ENCODE results near the gene NXPH2.

Gene NXPH2
- total RNA-seq = 0 to 0.42 (median 0) reads per million in 9 experiments

DNA sequence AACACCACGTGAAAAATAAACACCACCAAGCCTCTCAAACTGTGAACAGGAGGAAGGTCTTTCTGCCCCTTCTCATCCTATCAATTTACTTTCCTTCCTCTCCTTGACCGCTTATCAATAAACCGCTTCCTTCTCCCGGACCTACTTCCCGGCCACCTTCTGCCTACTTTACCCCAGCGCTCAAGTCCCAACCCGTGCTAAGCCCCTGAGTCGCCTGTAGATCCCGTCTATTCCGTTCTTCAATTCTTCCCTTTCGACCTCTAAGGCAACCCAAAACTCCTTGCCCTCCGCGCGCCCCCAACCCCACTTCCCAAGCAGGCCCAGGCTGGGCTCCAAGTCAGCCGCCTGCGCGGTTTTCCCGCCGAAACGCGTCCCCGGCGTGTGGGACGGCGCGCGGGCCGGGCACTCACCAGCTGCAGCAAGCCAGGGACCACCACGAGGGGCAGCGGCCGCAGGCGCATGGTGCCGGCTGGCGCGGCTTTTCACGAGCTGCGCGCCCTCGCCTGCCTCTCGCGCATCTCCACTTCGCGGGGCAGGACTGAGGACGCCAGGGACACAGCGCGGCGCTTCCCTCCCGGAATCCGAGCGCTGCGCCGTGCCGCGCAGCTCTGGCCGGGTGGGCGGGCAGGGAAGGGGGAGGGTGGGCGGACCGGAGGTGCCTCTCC is at the start of gene NXPH2:
Gene NXPH2 (minus strand): TSS at position 610 of the 665 bp plus-strand sequence. CDS start 149 bp downstream, at position 461.
- H3K4me3 Mint-ChIP-seq = no peak within 1 kb of the TSS

DNA sequence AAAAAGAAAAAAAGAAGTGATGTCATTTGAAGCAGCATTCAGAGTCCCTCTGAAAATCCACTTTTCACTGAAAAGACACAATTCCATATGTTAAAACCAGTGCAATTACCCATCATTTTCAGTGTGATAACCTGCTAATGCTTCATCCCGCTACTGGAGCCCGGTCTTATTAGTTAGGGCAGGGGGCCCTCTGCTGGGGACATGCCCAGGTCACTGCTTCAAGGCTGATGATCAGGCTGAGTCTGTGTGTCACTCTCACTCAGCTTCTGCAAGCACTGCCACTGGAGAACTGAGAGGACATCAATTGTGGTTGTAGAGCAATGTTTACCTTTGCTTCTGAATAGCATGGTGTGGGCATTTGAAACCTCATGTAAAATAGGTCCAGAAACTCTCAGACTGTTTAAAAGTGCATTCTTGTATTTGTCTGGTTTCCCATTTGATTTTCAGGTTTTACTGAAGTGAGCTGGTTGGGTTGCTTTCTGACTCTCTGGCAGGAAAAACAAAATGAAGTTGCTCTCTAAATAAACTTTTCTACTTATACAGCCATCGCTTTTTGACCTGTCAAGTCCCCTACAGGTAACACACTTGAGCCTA is 49.2 kb upstream of the NXPH2 start:
- ATAC-seq (replicated peaks) (no peak), DNase-seq (peak in 2 of 3 experiments; percentile 1 to 12)

More for the DNA sequence above, at the start of gene NXPH2:
- no peak for DNase-seq
- no peak for ATAC-seq (replicated peaks)
- H3K4me1 Mint-ChIP-seq (ENCODE audit: low read depth in 2 of 2) = peaks cover 0 to 2% of the 10 kb centered on the region in 2 donors
- no peak within 1 kb of the TSS for H3K27ac Mint-ChIP-seq
- H3K9me3 Mint-ChIP-seq = no peaks in the 10 kb centered on the region
- H3K36me3 Mint-ChIP-seq (ENCODE audit: insufficient read depth) = no peaks in the 10 kb centered on the region
- H3K27me3 Mint-ChIP-seq = peaks cover 34 to 56% of the 10 kb centered on the region in 2 donors

DNA sequence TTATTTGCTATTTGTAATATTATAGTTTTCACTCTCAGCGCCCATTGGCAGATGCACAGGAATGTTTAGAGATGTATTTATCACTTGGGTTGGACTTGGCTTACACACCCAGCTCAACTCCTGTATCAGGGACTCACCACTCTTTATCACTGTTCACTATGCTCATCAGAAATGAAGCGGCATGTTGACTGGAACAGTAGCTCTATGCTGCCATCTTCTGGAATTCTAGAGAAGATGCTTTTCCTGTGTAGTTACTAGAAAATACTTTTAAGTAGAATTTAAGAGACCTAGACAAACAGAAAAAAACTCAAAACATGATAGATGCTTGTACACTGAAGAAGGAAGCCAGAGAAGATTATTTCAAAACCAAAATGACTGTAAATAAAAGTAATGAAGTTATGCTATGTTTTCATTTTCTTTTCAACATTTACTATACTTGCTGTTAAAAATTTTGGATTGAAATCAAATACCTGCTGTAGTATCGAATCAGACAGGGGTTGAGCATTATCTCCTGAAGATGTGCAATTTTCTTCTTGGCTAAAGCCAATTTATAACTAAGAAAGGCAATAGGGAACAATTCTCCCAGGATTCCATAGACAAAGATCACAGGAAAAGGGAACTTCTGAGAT is 47.4 kb upstream of the NXPH2 start:
- Mint-ChIP-seq H3K9me3 (no peaks in the 10 kb centered on the region), H3K4me3 (no peak overlapping the region), H3K4me1 (ENCODE audit: low read depth in 2 of 2) (no peaks in the 10 kb centered on the region), H3K27ac (no peak overlapping the region), H3K27me3 (no peaks in the 10 kb centered on the region), H3K36me3 (ENCODE audit: insufficient read depth) (no peaks in the 10 kb centered on the region)
- ATAC-seq (replicated peaks) (peak; percentile 43), DNase-seq (peak; percentile 5 to 15 (median 12))

More for the DNA sequence above, 49.2 kb upstream of the NXPH2 start:
- Mint-ChIP-seq H3K36me3 (ENCODE audit: insufficient read depth) (no peaks in the 10 kb centered on the region), H3K4me3 (no peak overlapping the region), H3K4me1 (ENCODE audit: low read depth in 2 of 2) (no peaks in the 10 kb centered on the region), H3K27ac (no peak overlapping the region), H3K9me3 (no peaks in the 10 kb centered on the region), H3K27me3 (no peaks in the 10 kb centered on the region)

DNA sequence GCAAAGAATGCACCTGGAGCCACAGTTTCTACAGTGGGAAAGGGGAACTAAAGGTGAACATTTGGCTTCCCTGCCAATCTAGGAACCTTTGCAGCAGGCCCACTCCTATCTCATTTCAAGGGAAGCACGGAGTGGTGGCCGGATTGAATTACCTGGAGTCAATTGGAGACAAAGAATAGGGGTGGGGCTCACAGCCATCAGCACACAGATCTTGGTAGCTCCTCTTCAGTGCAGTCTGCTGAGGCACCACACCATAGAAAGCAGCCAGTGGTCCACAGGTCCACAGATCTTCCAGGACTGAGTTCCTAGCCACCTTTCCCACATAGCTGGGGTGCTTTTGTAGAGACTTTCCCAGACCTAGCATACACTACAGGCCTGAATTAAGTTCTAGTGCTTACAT is 43.5 kb upstream of the NXPH2 start:
- H3K36me3 Mint-ChIP-seq (ENCODE audit: insufficient read depth) = no peaks in the 10 kb centered on the region
- no peaks in the 10 kb centered on the region for H3K4me1 Mint-ChIP-seq (ENCODE audit: low read depth in 2 of 2)
- ATAC-seq (replicated peaks) = no peak
- H3K4me3 Mint-ChIP-seq = no peak overlapping the region
- no peak for DNase-seq
- H3K27ac Mint-ChIP-seq = no peak overlapping the region
- no peaks in the 10 kb centered on the region for H3K9me3 Mint-ChIP-seq
- no peaks in the 10 kb centered on the region for H3K27me3 Mint-ChIP-seq

DNA sequence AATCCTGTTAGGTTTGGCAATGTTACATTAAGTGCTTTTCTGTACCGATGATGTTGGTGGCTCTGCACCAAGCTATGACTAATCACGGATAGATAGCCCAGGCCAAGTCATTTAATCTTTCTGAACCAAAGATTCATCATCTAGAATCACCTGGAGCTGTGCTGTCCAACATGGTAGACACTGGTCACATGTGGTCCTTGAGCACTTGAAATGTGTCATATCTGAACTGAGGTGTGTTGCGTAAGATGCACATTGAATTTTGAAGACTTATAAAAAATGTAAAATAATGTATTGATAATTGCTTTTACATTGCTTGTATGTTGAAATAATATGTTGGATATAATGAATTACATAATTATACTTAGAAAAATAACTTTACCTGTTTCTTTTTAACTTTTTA is 39.8 kb upstream of the NXPH2 start:
- DNase-seq (no peak), ATAC-seq (replicated peaks) (no peak)
- no peaks in the 10 kb centered on the region for H3K9me3 Mint-ChIP-seq
- H3K4me1 Mint-ChIP-seq (ENCODE audit: low read depth in 2 of 2) = no peaks in the 10 kb centered on the region
- no peak overlapping the region for H3K27ac Mint-ChIP-seq
- peaks cover 0 to 12% of the 10 kb centered on the region in 2 donors for H3K27me3 Mint-ChIP-seq
- no peak overlapping the region for H3K4me3 Mint-ChIP-seq
- H3K36me3 Mint-ChIP-seq (ENCODE audit: insufficient read depth) = no peaks in the 10 kb centered on the region

DNA sequence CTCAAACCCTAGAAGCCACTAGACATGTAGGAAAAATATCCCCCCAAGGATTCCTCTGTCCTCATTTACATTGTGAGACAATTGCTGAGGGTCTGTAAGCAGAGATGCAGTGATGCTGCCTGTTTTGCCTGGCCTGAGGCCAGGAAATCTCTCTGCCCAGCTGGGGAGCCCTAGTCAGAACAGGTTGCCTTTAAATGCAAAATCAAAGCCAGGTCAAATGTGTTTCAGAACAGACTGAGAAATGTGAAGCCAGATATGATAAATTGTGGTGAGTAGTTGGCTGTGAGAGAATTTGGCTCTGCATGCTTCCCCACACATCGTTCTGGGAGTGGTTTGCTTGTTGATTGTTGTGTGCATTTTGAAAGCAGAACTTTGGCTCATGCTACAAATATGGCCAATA is 38.4 kb upstream of the NXPH2 start:
- H3K4me1 Mint-ChIP-seq (ENCODE audit: low read depth in 2 of 2) = no peaks in the 10 kb centered on the region

DNA sequence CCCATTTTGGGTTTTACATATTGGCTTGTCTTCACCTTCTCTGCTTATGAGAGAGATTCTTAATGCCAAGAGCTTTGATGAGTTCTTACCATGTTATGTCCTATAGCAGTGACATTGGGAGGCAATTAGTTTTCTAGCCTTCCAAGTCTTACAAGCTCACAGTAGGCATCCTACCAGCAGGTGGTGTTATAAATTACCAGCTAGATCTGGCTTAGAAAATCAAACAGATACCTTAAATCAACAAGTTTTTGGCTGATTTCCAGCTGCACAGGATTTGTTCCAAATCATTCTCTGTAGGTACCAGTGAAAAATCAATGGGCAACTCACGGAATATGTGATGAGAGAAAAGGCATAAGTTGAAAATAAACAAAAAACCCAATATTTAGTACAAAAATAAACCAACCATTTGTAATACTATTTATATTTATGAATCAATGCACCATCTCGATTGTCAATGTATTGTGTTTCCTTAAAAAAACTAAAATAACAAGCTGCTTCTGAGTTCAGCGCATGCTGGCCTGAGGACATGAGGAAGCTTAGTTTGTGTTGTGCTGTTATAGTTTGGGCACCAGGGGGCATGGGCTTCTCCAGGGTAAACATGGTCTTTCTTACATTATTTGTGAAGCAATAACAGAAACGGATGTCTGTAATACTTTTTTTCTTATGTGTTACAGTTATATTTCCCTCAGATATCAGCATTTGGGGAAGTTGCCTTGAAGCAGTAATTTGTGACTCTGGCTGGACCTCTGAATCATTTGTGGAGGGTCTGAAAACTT is 34.1 kb upstream of the NXPH2 start:
- peaks cover 8 to 12% of the 10 kb centered on the region in 2 donors for H3K27me3 Mint-ChIP-seq
- H3K36me3 Mint-ChIP-seq (ENCODE audit: insufficient read depth) = no peaks in the 10 kb centered on the region
- ATAC-seq (replicated peaks) (no peak), DNase-seq (no peak)
- H3K4me3 Mint-ChIP-seq = no peak overlapping the region
- H3K4me1 Mint-ChIP-seq (ENCODE audit: low read depth in 2 of 2) = no peaks in the 10 kb centered on the region
- no peaks in the 10 kb centered on the region for H3K9me3 Mint-ChIP-seq
- no peak overlapping the region for H3K27ac Mint-ChIP-seq

More for the DNA sequence above, 38.4 kb upstream of the NXPH2 start:
- no peaks in the 10 kb centered on the region for H3K36me3 Mint-ChIP-seq (ENCODE audit: insufficient read depth)
- peaks cover 0 to 12% of the 10 kb centered on the region in 2 donors for H3K27me3 Mint-ChIP-seq
- ATAC-seq (replicated peaks) = no peak
- no peaks in the 10 kb centered on the region for H3K9me3 Mint-ChIP-seq
- H3K27ac Mint-ChIP-seq = no peak overlapping the region
- no peak for DNase-seq
- H3K4me3 Mint-ChIP-seq = no peak overlapping the region

DNA sequence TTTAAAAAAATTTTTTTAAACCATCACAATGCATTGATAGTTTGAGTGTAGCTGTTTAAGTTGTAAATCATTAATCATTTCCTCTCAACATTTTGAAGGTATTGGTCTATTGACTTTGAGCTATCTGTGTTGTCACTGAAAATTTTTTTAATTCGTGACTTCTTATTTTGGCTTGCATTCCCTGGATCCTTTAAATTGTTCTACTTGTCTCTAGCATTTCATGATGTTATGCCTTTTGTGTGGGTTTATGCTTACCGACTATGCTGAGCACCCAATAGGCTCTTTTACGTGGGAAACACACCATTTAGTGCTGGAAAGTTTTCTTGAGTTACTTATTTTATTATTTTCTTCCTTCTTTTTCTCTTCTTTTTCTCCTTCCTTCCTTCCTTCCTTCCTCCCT is 31.2 kb upstream of the NXPH2 start:
- H3K27me3 Mint-ChIP-seq = peaks cover 8 to 12% of the 10 kb centered on the region in 2 donors
- ATAC-seq (replicated peaks) (no peak), DNase-seq (no peak)
- no peaks in the 10 kb centered on the region for H3K9me3 Mint-ChIP-seq
- no peak overlapping the region for H3K4me3 Mint-ChIP-seq
- H3K27ac Mint-ChIP-seq = no peak overlapping the region
- no peaks in the 10 kb centered on the region for H3K4me1 Mint-ChIP-seq (ENCODE audit: low read depth in 2 of 2)
- H3K36me3 Mint-ChIP-seq (ENCODE audit: insufficient read depth) = no peaks in the 10 kb centered on the region

DNA sequence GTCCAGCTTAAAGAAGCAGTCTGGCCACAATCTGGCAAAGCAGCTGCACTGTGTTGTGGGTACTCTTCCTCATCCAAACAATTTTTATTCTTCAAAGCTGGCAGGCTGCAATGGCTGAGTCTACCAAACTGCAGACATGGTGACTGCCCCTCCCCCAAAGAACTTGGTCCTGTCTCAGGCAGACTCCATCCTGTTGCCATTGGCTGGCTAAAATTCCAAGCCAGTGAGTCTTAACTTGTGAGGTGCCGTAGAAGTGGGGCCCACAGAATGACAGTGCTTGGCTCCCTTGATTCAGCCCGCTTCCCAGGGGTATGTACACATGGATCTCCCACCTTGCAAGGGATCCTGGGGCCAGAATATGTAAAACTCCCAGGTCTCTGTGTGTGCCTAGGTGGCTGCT is 14.5 kb upstream of the NXPH2 start:
- Mint-ChIP-seq H3K27me3 (peaks cover 24 to 29% of the 10 kb centered on the region in 2 donors), H3K27ac (no peak overlapping the region), H3K4me1 (ENCODE audit: low read depth in 2 of 2) (no peaks in the 10 kb centered on the region), H3K36me3 (ENCODE audit: insufficient read depth) (no peaks in the 10 kb centered on the region), H3K4me3 (no peak overlapping the region), H3K9me3 (peaks cover 0 to 4% of the 10 kb centered on the region in 2 donors)
- ATAC-seq (replicated peaks) = no peak
- DNase-seq = no peak

DNA sequence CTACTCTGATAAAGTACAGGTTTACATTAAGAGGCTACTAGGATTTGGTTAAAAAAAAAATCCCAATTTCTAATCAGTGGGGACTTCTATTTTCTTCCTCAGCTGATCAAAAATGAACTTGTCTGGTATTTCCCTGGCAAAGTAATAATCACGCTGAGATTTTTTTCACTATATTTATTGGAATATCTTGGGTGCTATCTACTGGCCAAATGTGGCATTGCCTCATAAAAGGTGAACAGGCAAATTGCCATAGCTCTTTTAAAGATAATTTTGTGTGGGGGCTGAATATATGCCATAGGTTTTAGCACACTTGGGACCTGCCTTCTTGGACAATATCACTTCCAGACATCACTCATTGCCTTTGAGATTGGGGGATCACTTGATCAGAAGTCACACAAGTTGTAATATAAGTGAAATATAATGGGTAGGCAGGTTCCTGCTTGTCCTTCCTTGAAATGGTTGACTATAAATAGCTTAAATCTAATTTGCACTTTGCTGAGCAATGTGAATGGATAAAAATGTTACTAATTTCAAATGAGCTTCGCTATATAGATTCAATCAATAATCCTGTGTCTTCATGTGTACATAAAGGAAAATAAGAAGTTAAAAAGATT is 7.0 kb upstream of the NXPH2 start:
- no peak overlapping the region for H3K4me3 Mint-ChIP-seq
- H3K9me3 Mint-ChIP-seq = no peaks in the 10 kb centered on the region
- H3K4me1 Mint-ChIP-seq (ENCODE audit: low read depth in 2 of 2) = no peaks in the 10 kb centered on the region
- peaks cover 16 to 32% of the 10 kb centered on the region in 2 donors for H3K27me3 Mint-ChIP-seq
- H3K27ac Mint-ChIP-seq = no peak overlapping the region
- DNase-seq (no peak), ATAC-seq (replicated peaks) (no peak)
- no peaks in the 10 kb centered on the region for H3K36me3 Mint-ChIP-seq (ENCODE audit: insufficient read depth)

DNA sequence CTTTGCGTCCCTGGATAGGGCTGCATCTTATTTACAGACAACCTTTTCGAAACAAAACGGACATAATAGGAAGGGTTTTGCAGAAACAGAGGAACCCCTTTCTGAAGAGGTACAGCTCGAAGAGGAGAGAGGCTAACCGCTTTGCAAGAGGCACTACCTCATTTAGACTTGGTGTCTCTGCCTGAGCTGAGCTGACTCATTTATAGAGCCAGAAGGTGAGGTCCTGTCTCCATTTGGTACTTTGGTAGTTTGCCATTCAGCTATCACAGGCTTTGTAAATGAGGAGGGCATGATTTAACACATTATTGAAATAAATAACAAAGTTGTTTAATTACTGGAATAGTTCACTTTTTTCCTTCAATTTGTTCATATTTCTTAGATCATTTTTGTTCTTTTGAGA is 2.2 kb upstream of the NXPH2 start:
- Mint-ChIP-seq H3K4me3 (no peak overlapping the region), H3K4me1 (ENCODE audit: low read depth in 2 of 2) (peaks cover 0 to 2% of the 10 kb centered on the region in 2 donors), H3K27ac (no peak overlapping the region), H3K36me3 (ENCODE audit: insufficient read depth) (no peaks in the 10 kb centered on the region), H3K27me3 (peaks cover 34 to 56% of the 10 kb centered on the region in 2 donors), H3K9me3 (no peaks in the 10 kb centered on the region)
- DNase-seq (no peak), ATAC-seq (replicated peaks) (no peak)

DNA sequence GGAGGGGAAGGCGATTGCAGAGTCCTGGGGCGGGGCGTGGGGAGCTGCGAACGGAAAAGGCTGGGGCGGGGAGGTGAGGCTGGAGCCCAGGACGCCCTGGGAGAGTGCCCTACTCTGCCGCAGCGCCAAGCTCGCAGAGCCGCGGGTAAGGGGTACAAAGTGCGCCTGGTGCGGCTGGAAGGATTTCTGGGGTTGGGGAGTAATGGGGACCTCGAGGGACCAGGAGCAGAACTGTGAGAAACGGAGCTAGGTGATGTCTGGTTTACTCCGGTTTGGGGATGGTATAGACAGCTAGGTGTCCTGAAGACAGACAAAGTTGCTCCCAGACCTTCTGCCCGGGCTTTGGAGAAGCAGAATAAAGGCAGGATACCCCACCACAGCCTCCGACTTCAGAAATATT is 718 bp upstream of the NXPH2 start:
- Mint-ChIP-seq H3K4me1 (ENCODE audit: low read depth in 2 of 2) (peaks cover 0 to 2% of the 10 kb centered on the region in 2 donors), H3K27ac (no peak overlapping the region), H3K9me3 (no peaks in the 10 kb centered on the region), H3K27me3 (peaks cover 34 to 56% of the 10 kb centered on the region in 2 donors), H3K4me3 (no peak overlapping the region), H3K36me3 (ENCODE audit: insufficient read depth) (no peaks in the 10 kb centered on the region)
- DNase-seq = no peak
- no peak for ATAC-seq (replicated peaks)

DNA sequence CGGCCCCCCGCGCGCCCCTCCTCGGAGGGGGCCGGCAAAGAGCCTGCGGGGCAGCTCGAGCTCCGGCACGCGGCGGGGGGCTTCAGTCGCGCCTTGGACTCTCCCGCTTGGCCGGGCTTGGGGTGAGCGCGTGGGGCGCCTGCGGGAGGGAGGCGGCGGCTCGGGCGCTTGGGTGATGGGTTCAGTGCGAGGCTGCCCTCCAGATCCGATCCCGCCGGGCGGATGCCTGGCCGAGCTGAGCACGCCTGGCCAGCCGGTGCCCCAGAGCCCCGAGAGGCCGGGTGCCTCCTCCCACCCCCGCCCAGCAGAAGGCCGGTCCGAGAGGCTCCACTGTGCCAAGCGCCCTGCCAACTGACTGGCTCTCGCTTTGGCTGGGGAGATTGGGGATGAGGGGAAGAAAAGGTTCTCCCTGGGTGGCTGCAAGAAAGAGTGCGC is 273 bp upstream of the NXPH2 start:
- no peak for ATAC-seq (replicated peaks)

More for the DNA sequence above, 273 bp upstream of the NXPH2 start:
- H3K27me3 Mint-ChIP-seq = peaks cover 34 to 56% of the 10 kb centered on the region in 2 donors
- no peaks in the 10 kb centered on the region for H3K9me3 Mint-ChIP-seq
- H3K27ac Mint-ChIP-seq = no peak overlapping the region
- H3K36me3 Mint-ChIP-seq (ENCODE audit: insufficient read depth) = no peaks in the 10 kb centered on the region
- no peak overlapping the region for H3K4me3 Mint-ChIP-seq
- no peak for DNase-seq
- H3K4me1 Mint-ChIP-seq (ENCODE audit: low read depth in 2 of 2) = peaks cover 0 to 2% of the 10 kb centered on the region in 2 donors
